Measurements from ENCODE around the gene C1orf141.

DNA sequence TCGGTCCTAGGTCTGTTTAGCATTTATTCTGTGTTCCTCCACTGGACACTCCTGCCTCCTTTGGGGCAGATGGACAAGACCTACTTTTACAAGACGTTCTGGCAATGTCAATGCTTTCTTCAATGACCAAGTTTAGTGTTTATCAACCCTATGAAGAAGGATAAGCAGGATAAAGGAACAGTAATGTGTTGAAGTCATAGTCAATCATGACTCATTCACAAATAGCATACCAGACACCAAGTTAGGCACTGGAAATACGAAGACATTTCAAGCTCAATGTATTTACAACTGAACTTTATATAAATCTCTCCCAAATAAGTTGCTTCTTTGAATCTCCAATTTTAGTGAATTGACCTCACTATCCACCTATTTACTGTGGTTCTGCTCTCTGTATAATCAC lies 76.0 kb downstream of the C1orf141 start:
- TF ChIP-seq, protein P1, sequence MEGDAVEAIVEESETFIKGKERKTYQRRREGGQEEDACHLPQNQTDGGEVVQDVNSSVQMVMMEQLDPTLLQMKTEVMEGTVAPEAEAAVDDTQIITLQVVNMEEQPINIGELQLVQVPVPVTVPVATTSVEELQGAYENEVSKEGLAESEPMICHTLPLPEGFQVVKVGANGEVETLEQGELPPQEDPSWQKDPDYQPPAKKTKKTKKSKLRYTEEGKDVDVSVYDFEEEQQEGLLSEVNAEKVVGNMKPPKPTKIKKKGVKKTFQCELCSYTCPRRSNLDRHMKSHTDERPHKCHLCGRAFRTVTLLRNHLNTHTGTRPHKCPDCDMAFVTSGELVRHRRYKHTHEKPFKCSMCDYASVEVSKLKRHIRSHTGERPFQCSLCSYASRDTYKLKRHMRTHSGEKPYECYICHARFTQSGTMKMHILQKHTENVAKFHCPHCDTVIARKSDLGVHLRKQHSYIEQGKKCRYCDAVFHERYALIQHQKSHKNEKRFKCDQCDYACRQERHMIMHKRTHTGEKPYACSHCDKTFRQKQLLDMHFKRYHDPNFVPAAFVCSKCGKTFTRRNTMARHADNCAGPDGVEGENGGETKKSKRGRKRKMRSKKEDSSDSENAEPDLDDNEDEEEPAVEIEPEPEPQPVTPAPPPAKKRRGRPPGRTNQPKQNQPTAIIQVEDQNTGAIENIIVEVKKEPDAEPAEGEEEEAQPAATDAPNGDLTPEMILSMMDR (IDR thresholded peaks at IDR 0.05): no peak
- TF ChIP-seq POLR2A (IDR thresholded peaks at IDR 0.05): no peak
